Measurements from ENCODE around the gene SPIRE1.

DNA sequence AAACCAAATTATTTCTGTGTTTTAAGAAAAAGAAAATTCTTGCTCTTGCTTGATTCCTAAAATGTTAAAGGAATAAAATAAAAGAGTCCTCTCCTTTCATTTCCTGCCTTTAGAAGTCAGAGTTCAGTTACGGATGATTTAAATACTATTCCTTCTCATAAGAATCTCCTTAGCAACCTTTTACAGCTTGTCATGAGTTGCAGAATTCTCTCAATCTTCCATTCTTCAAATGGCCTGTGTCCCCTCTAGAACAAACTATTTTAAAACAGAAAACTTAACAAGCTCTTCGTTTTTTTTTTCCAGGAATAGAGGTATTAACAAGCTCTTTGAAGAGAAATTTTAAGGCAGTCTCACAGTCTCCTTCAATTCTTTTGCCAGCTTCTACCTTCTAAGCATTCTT lies 42.2 kb downstream of the SPIRE1 start:
- TF ChIP-seq EZH2phosphoT487 (IDR thresholded peaks at IDR 0.05; ENCODE audit: insufficient read depth, low read depth) (no peak), EZH2 (IDR thresholded peaks at IDR 0.05; ENCODE audit: insufficient read depth, poor library complexity, severe bottlenecking) (no peak)

Measured in GM23248 (cell line).